ENCODE data around the gene ZNF891.

- TF ChIP-seq GATA2 (IDR thresholded peaks at IDR 0.05; ENCODE audit: low read depth, low read length) = no peak
- no peak for TF ChIP-seq GATA3 (IDR thresholded peaks at IDR 0.05; ENCODE audit: low read depth, low read length)
Measured at GRCh38 chr12:133130808-133131128, 694 bp upstream of the ZNF891 start.

Data from SH-SY5Y (cell line).